ENCODE measurements around the gene GALNT7.

The GALNT7 gene

GRCh38 chr4:173257732-173258717 is 89.4 kb downstream of the GALNT7 start:
- Histone ChIP-seq H3K9ac (ENCODE audit: low read length) (no peak overlapping the region), H3K79me2 (ENCODE audit: insufficient read depth, low read length) (no peaks in the 10 kb centered on the region)

GRCh38 chr4:173258866-173259265 is 90.3 kb downstream of the GALNT7 start:
- Histone ChIP-seq H3F3A (ENCODE audit: insufficient read depth) (no peaks in the 10 kb centered on the region), H4K20me1 (ENCODE audit: low read depth, low read length) (0 out of 2 replicates have a peak, but pooled peaks cover 5% of the 10 kb centered on the region), H3K27me3 (ENCODE audit: low read length) (no peaks in the 10 kb centered on the region), H3K27ac (ENCODE audit: low read depth, low read length) (no peak overlapping the region), H2AFZ (ENCODE audit: low read depth, low read length, severe bottlenecking) (no peak overlapping the region), H3K9me2 (replicated peaks; ENCODE audit: insufficient read depth, low read length) (no peaks in the 10 kb centered on the region), H3K36me3 (ENCODE audit: low read length) (no peaks in the 10 kb centered on the region), H3K9ac (ENCODE audit: low read length) (no peak overlapping the region), H3K79me2 (ENCODE audit: insufficient read depth, low read length) (no peaks in the 10 kb centered on the region), H3K4me2 (ENCODE audit: low read depth, low read length, poor library complexity, severe bottlenecking) (no peak overlapping the region), H3K4me3 (ENCODE audit: insufficient read depth, low read length, poor library complexity, severe bottlenecking) (no peak overlapping the region), H3K9me3 (ENCODE audit: insufficient read depth, low read length) (no peaks in the 10 kb centered on the region)
- TF ChIP-seq EZH2phosphoT487 (conservative IDR thresholded peaks at IDR 0.05; ENCODE audit: low read length) (no peak), CTCF (IDR thresholded peaks at IDR 0.05; ENCODE audit: insufficient read depth, low read length, poor library complexity, severe bottlenecking) (no peak)

More at GRCh38 chr4:173257732-173258717, 89.4 kb downstream of the GALNT7 start:
- Histone ChIP-seq H2AFZ (ENCODE audit: low read depth, low read length, severe bottlenecking) (no peak overlapping the region), H3K27ac (ENCODE audit: low read depth, low read length) (no peak overlapping the region), H3K27me3 (ENCODE audit: low read length) (no peaks in the 10 kb centered on the region), H3K36me3 (ENCODE audit: low read length) (no peaks in the 10 kb centered on the region), H3K4me3 (ENCODE audit: insufficient read depth, low read length, poor library complexity, severe bottlenecking) (no peak overlapping the region), H4K20me1 (ENCODE audit: low read depth, low read length) (0 out of 2 replicates have a peak, but pooled peaks cover 2% of the 10 kb centered on the region), H3K9me2 (replicated peaks; ENCODE audit: insufficient read depth, low read length) (no peaks in the 10 kb centered on the region), H3K4me2 (ENCODE audit: low read depth, low read length, poor library complexity, severe bottlenecking) (no peak overlapping the region), H3F3A (ENCODE audit: insufficient read depth) (no peaks in the 10 kb centered on the region), H3K9me3 (ENCODE audit: insufficient read depth, low read length) (no peaks in the 10 kb centered on the region)
- TF ChIP-seq EZH2phosphoT487 (conservative IDR thresholded peaks at IDR 0.05; ENCODE audit: low read length): no peak
- peak; percentile 61 for TF ChIP-seq CTCF (IDR thresholded peaks at IDR 0.05; ENCODE audit: insufficient read depth, low read length, poor library complexity, severe bottlenecking)

GRCh38 chr4:173259310-173259709 is 90.7 kb downstream of the GALNT7 start:
- Histone ChIP-seq H3K9me3 (ENCODE audit: insufficient read depth, low read length) (no peaks in the 10 kb centered on the region), H3K9me2 (replicated peaks; ENCODE audit: insufficient read depth, low read length) (no peaks in the 10 kb centered on the region), H3K36me3 (ENCODE audit: low read length) (no peaks in the 10 kb centered on the region), H3K9ac (ENCODE audit: low read length) (no peak overlapping the region), H3K79me2 (ENCODE audit: insufficient read depth, low read length) (no peaks in the 10 kb centered on the region), H3F3A (ENCODE audit: insufficient read depth) (no peaks in the 10 kb centered on the region), H2AFZ (ENCODE audit: low read depth, low read length, severe bottlenecking) (no peak overlapping the region), H3K4me3 (ENCODE audit: insufficient read depth, low read length, poor library complexity, severe bottlenecking) (no peak overlapping the region), H3K27me3 (ENCODE audit: low read length) (no peaks in the 10 kb centered on the region), H3K4me2 (ENCODE audit: low read depth, low read length, poor library complexity, severe bottlenecking) (no peak overlapping the region), H4K20me1 (ENCODE audit: low read depth, low read length) (0 out of 2 replicates have a peak, but pooled peaks cover 5% of the 10 kb centered on the region), H3K27ac (ENCODE audit: low read depth, low read length) (no peak overlapping the region)
- TF ChIP-seq EZH2phosphoT487 (conservative IDR thresholded peaks at IDR 0.05; ENCODE audit: low read length) (no peak), CTCF (IDR thresholded peaks at IDR 0.05; ENCODE audit: insufficient read depth, low read length, poor library complexity, severe bottlenecking) (no peak)

Measured in SU-DHL-6 (cell line).